Lung microvascular endothelial cell (primary cell): ENCODE results near the gene MAP3K20. TPM values are rescaled to one million over a fixed set of nuclear protein-coding genes. Genes with fewer than 3 reads are reported as not detected.
"Not testable (repeated sequence)": the region's sequence is repeated elsewhere in the genome, so short reads cannot be mapped to it uniquely, and the experiment has no call there.

Experiments
- DNase-seq, 2 donors: peaks; one replicate each; pipeline versions ENCODE4 v3.0.0 to v3.0.0-alpha.2; 2010; ENCODE audit warnings: low read depth in 2 of 2
- total RNA-seq: library from RNA; depleted of rRNA; stranded (reverse); fragments of >200 nt; gene quantifications from 2 replicates; pipeline ENCODE4 v1.2.1, GENCODE V29; 2014

The MAP3K20 gene
- total RNA-seq, 1 donor from 2014 or later, result 17.9 TPM

DNA sequence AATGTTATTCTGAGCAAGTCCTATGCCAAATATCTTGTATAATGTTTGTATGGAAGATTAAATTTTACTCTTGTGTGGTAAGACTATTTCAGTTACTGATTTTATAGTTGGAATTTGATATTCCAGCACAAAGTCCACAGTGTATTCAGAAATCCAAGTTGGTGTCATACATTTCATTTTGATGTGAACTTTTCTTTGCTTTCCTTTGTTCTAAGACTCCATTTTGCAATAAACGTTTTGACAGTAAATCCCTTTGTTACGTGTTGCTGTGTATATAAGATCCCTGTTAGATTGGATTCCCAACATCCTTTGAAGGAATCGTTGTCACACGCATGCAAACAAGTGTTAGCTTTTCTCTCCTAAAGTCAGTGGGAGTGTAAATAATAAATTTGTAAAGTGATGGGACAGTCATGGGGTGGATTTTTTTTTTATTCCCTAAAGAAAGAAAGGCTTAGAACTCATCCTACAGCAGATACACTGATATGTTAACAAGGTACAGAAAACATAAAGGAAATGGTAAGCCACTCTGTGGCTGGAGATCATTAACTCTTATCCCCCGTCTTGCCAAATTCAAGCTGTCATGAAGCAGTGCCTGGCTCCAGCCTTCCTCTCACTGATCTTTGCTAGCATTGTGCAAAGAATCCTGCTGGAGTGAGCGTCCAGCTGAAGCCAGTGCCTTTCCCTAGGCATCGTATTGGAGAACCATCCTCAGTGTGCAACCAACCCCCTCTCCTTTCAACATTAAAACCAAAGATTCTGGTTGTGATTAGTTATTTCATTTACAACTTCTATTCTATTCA lies 151.5 kb downstream of the MAP3K20 start:
- no peak for DNase-seq

DNA sequence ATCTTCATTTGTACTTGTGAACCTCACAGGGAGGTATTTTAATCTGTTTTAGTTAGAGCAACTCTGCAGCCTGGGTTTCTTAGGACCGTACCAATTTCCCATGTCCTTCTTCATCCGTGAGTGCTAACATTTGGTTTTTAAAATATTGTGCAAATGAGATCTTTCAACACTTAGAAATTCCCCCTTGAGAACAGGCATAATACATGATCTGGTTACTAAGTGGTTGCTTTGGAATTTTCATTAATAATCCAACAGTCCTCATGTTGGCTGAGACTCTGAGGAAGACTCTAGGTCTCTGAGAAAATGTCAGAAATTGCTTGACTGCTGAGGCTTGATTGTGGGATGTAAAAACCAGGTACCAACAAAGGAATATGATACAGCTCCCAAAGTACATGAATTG lies 153.4 kb downstream of the MAP3K20 start:
- DNase-seq, result no peak

GRCh38 chr2:173230181-173230580 lies 154.5 kb downstream of the MAP3K20 start:
- no peak for DNase-seq

DNA sequence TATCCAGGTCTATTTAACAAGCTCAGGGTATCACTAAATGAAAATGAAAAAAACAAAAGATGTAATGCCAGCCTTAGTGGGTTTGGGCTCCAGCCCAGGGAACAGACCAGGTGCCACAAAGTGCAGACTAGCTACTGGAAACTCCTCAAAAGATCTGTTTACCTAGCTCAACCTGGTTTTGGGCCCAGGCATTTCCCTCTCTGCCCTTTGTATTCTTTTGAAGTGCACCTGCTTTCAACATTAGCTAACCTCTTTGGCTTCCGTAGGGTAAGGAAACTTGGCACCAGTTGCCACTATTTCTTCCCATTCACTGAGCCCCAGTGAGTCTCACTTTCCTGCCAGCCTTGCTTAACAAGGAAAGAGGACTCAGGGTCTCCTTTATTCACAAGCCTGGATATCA lies 155.4 kb downstream of the MAP3K20 start:
- peak; percentile 21 to 82 for DNase-seq

- no peak for DNase-seq
Measured at GRCh38 chr2:173231465-173231864, 155.8 kb downstream of the MAP3K20 start.

DNA sequence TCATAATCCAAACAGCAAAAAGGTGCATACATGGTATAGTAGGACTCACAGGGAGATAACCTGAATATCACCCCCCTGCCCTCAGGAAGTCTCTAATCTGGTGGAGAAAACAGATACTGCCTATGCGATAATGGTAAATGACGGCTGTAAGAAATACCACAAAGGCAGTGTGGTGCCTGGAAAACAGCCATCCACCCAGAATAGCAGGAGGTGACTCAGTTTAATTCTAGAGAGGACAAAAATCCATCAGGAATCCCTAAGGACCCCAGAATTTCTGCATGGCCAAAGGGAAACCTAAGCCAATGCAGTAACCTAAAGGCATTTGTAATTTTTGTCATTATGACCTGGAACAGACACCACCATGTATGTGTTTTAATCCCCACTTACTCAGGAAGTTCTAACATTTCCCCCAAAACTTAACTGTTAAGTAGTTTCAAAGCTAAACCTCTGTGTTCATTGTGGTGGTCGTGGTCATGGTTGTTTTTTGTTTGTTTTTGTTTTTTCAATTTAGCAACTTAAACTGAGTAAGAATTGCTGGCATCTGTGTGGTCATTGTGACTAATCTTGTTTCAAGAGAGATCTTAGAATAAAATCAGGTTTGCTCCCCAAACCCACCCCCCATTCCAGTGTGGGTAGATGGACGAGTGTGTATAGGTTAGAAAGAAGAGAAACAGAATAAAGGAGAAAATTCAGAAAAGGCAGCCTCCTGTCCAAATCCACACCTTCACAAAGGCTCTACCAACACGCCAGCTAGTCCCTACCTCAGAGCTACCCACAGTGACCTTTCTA lies 157.5 kb downstream of the MAP3K20 start:
- no peak for DNase-seq

GRCh38 chr2:173235947-173236803 lies 160.5 kb downstream of the MAP3K20 start:
- DNase-seq, result no peak

GRCh38 chr2:173238385-173238784 lies 162.7 kb downstream of the MAP3K20 start:
- DNase-seq, result no peak

- DNase-seq, result no peak
Measured at GRCh38 chr2:173238831-173239230, 163.2 kb downstream of the MAP3K20 start.

DNA sequence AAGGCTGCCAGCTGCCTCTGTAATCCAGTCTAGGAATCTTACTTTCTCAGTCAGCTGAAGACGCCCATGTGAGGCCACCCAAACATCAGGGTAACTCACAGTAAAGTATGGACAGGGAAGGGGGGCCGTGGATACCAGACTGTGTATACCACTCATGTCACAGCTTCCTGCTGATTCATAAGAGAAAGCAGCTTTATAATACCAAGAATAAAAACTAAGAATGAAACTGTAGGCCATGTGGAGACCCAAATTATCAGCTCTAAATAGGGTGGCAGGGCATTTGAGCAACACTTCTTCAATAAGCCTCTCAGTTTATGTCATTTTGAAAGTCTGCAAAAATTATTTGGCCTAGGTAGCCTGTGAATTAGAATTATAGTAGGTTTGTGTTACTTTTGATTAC lies 164.0 kb downstream of the MAP3K20 start:
- DNase-seq, result peak in 1 of 2 donors; percentile 56

DNA sequence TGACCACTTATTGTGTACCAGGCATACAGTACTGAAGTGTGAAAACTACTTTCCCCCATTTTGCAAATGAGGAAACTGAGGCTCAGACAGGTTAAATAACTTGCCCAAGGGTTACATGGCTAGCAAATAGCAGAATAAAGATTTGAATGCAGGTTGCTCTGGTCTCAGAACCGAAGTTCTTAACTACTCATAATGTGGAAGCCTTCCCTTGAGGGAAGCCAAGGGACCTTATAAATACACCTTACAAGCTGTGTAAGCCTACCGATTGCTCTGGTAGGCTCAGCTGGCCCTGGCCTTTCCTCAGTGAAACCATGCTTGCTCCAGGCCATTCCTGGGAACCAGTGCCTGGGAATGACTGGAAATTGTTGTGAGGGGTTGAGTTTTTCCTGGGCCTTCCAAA lies 164.4 kb downstream of the MAP3K20 start:
- DNase-seq, result no peak

DNA sequence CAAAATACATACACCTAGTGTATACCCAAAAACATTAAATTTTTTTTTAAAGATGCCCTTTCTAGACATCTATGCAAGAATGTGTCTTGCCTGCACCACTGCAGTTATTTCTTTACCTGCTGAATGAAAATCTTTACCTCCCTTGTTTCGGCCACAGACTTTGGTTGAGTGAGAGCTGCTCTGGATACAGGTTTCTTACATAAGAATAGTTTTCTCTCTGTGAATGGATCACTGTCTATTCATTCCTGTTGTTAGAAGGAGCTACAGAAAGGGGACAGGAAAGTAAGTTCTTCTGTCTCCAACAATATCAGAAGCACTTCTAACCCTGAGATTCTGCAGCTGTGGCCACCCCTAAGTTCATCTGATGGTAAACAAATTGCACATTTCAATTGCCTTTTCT lies 166.0 kb downstream of the MAP3K20 start:
- DNase-seq, result no peak

DNA sequence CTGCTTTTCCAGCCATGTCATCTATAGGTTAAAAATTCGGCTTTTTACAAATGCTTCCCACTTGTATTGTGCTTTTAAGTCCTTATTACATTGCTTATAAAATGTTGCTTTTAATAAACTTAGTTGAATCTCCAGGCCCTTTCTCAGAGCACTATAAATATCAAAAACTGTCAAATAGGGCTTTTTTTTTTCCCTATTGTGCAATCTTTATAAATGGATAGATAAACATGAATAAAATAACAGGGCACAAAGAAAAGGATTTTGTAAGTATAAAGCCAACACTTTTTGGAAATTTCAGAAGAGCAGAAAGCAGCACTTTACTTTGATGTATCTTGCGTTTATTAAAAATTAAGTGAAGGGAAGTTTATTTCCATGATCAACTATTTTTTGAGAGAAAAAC lies 171.5 kb downstream of the MAP3K20 start:
- no peak for DNase-seq

GRCh38 chr2:173248381-173248780 lies 172.7 kb downstream of the MAP3K20 start:
- DNase-seq, result no peak

GRCh38 chr2:173249661-173250641 lies 174.3 kb downstream of the MAP3K20 start:
- DNase-seq, result peak in 1 of 2 donors; percentile 6

- DNase-seq, result no peak
Measured at GRCh38 chr2:173251225-173251624, 175.6 kb downstream of the MAP3K20 start.

DNA sequence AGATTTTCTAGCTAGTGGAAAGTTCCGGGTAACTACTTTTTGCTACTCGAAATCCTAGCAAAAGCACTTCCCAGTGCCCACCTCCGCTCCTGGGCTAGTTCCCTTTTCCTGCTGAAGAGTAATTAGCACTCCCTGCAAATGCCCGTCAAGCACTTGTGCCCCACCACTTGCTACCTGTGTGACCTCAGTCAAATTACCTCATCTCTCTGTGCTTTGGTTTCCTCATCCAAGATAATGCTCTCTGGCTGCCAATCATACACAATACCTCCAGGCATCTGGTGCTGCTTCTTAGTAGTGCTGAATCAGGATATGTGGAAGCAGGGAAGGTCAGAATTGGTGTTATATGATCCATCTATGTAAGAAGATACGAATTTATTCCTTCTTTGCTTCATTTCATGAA lies 176.9 kb downstream of the MAP3K20 start:
- DNase-seq, result no peak

DNA sequence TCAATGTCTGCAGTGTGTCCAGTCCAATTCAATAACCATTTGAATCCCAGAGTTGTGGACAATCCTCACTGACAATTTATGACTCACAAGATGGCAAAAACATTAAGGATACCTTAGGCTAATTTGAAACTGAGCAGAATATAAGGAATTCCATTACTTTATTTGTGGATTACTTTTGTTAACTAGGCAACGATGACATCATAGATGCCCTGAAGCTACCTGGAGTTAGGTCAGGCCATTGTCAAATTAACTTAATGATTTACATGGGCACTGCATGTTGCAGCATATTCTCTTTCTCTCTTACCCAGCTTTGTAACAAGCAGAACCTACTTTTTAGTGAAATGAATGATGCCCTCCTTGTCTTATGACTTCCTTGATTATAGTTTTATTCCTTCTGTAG lies 179.0 kb downstream of the MAP3K20 start:
- no peak for DNase-seq

- DNase-seq, result no peak
Measured at GRCh38 chr2:173258701-173259100, 183.1 kb downstream of the MAP3K20 start.

DNA sequence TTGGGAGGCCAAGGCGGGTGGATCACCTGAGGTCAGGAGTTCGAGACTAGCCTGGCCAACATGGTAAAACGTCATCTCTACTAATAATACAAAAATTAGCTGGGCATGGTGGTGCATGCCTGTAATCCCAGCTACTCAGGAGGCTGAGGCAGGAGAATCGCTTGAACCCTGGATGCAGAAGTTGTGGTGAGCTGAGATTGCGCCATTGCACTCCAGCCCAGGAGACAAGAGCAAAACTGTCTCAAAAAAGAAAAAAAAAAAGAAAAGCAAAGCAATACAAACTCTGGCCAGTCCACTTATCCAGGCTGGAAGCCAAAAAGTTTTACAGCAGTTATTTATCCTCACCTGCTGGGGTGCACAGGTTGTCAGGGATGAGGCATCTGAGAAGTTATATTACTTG lies 186.7 kb downstream of the MAP3K20 start:
- DNase-seq, result not testable (repeated sequence)

DNA sequence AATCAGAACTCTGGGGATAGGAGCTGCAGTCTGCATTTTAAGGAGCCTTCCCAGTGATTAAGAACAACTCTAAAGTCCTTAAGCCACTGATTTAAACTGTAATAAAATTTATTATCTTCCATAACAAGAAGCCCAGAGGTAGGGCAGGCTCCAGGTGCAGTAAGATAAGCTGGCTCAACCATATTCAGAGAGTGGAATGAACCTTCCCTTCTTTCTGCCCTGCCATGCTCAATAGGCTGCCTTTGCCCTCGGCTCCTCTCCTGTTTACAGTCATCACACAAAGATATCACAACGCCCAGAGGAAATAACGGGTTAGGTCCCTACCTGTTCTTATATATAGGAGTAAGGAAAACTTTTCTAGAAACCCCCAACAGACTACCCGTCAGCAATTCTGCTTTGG lies 188.5 kb downstream of the MAP3K20 start:
- no peak for DNase-seq
